GM12873 (cell line): ENCODE data around the gene ADAR.

Experiments used
- CTCF ChIP-seq: IDR thresholded peaks from 2 replicates; pipeline ENCODE4 v1.5.1; 2012; ENCODE audit warnings: low read depth, mild to moderate bottlenecking, moderate library complexity, low read length, control low read depth; ENCODE audit not compliant: insufficient read depth; ENCODE audit errors: missing control alignments

The ADAR gene

DNA sequence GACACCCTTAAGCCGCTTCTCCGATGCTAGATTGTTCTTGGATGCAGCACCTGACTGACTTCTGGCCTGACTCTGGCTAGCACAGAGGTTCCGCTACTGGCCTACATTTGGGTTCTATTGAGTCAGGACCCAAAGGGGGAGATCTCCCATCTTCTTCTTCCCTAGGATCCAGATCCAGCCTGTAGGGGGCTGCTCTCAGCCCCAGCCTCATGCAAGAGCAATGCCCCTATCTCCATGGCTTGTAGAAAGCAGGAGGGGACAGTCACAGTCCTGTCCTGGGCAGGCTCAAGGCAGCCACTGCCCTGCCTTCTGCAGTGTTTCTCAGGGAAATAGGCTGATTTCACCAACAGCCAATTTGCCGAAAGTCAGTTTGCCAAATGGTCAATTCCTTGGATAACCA lies 6.3 kb upstream of the ADAR start:
- peak; percentile 2 for TF ChIP-seq CTCF

GRCh38 chr1:154611150-154611862 lies 3.3 kb upstream of the ADAR start:
- no peak for TF ChIP-seq CTCF

DNA sequence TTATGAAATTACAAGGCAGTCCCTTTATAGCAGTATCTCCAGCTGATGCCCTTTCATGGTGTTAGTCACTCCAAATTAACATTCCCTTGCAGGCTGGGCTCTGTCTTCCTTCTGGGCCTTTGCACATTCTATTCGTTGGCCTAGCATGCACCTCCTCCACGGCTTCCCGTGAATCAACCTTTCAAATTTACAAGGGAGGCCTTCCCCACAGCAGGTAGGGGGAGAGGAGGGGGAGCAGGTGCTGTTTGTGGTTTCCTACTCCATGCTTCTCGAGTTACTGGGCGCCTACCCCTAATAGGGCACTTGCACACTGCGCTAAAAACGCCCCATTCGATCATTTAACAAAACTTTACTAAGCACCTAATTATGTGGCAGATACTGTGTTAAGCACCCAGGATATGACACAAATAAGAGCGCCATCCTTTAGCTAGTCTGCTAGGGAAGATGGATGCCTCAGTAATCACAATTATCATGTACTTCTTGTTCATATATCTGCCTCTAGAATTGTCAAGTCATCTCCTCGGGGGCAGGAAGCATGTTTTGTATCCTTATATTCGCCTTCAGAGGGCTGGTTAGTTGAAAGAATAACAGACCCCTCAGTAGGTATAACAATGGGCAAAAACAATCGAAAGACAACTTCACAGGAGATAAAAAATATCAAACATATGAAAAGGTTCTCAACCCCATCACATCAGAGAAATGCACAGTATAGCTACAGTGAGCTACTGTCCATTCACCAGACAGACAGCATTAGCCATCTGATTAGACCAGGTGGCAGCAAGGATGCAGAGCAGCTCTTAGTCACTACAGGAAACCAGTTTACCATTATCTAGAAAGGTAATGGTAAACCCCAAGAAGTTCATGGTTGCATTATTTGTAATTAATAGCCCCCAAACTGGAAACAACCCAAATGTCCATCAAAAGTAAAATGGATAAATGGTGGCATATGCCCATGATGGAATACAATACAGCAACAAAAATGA lies 1.7 kb upstream of the ADAR start:
- TF ChIP-seq CTCF, result no peak

GRCh38 chr1:154608397-154609270 lies 648 bp upstream of the ADAR start:
- no peak for TF ChIP-seq CTCF

DNA sequence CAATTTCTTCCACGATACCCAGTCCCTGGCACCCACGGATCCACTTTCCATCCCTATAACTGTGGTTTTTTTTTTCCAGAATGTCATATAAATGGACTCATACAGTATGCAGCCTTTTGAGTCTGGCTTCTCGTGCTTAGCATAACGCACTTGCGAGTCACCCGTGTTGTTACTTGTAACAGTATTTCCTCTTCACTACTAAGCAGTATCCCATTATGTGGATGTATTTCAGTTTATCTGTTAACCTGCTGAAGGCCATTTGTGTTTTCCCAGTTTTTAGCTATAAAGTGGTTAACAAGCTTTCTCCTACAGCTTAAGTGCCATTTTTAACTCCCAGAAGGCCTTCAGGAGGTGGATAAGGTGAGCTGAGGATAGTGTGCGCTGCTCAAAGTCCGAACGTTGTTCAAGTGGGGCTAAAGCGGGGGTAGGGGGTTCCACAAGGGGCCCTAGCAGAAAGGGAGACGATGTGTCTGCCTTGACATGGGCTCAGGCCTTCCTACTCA lies 829 bp downstream of the ADAR start:
- TF ChIP-seq CTCF, result no peak

DNA sequence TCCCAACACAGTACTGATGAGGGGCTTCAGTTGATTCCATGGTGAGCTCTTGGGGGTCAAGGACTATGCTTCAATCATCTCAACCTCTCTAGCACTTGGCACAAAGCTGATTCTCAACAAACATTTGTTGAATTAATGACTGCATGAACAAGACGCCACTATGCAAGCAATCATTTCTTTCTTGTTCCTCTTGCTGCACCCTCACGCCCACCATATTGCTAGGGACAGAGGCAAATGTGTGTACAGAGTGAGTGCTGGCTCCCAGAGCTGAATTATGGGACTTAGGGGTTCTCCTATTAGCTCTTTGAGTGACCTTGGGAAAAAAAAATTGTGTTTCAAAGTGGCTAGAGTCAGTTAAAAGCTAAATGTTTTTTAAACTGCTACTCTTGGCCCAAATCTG lies 2.5 kb downstream of the ADAR start:
- TF ChIP-seq CTCF, result no peak
